IMR-90 (cell line): Measurements from ENCODE around the gene MINAR1. TPM values are rescaled to one million over a fixed set of nuclear protein-coding genes. Genes with fewer than 3 reads are reported as not detected.

Experiments
- ATAC-seq: fragments of 200-7000 bp; cut with Tn5 transposase; 2 replicates; pipeline ENCODE4 v1.9.1; 2020; ENCODE audit warnings: low read depth, mild to moderate bottlenecking, moderate library complexity
- BruUV-seq: library from RNA; stranded (reverse); fragments of 400-500 nt; replicated peaks from 2 replicates; lab custom pipeline; 2021; lab: Mats Ljungman, UMichigan
- CTCF ChIA-PET: fragments of 300-600 bp; formaldehyde crosslinking; extraction: SDS; loops from one replicate; lab custom pipeline; 2021; ENCODE audit warnings: antibody characterized with exemption; lab: Yijun Ruan, JAX
- POLR2A ChIA-PET: fragments of 300-600 bp; sonication (Branson Sonifier 250); formaldehyde crosslinking; loops from one replicate; lab custom pipeline; 2022; ENCODE audit warnings: antibody characterized with exemption; ENCODE audit not compliant: unreplicated experiment; lab: Charles Lee
- DNase-seq: peaks from one replicate; pipeline ENCODE4 v3.0.0; 2013
- H2AFZ ChIP-seq: replicated peaks from 2 replicates; pipeline ENCODE3; 2013; ENCODE audit warnings: low read length, mild to moderate bottlenecking; ENCODE audit not compliant: poor library complexity
- H2AK5ac ChIP-seq: 2 replicates; pipeline ENCODE4 v1.6.1; 2013; ENCODE audit warnings: low read depth, low read length, inconsistent platforms
- H2AK9ac ChIP-seq: replicated peaks from 2 replicates; pipeline ENCODE3; 2013; ENCODE audit warnings: mild to moderate bottlenecking, low read depth, low read length, moderate library complexity; ENCODE audit not compliant: poor library complexity
- H2BK120ac ChIP-seq: 2 replicates; pipeline ENCODE4 v1.6.1; 2013; ENCODE audit warnings: low read depth, low read length, inconsistent platforms
- H2BK15ac ChIP-seq: 3 replicates; pipeline ENCODE4 v1.6.1; 2013; ENCODE audit warnings: low read depth, low read length, inconsistent platforms
- H2BK20ac ChIP-seq: 2 replicates; pipeline ENCODE4 v1.6.1; 2013; ENCODE audit warnings: low read depth, mild to moderate bottlenecking, inconsistent platforms, low read length, moderate library complexity
- H2BK5ac ChIP-seq: 2 replicates; pipeline ENCODE4 v1.6.1; 2013; ENCODE audit warnings: mild to moderate bottlenecking, low read depth, low read length, inconsistent platforms; ENCODE audit not compliant: poor library complexity, severe bottlenecking
- H3K14ac ChIP-seq: replicated peaks from 2 replicates; pipeline ENCODE4 v1.6.1; 2013; ENCODE audit warnings: low read depth, low read length, inconsistent platforms
- H3K18ac ChIP-seq: 2 replicates; pipeline ENCODE4 v1.6.1; 2013; ENCODE audit warnings: low read depth, low read length, control low read depth
- H3K23ac ChIP-seq: 2 replicates; pipeline ENCODE4 v1.6.1; 2013; ENCODE audit warnings: low read depth, low read length, inconsistent platforms
- H3K27ac ChIP-seq: 2 replicates; pipeline ENCODE4 v1.5.1; 2013; ENCODE audit warnings: mild to moderate bottlenecking, control low read depth, low read length; ENCODE audit not compliant: insufficient read depth
- H3K27me3 ChIP-seq: 2 replicates; pipeline ENCODE4 v1.6.1; 2013; ENCODE audit warnings: low read length; ENCODE audit not compliant: control insufficient read depth, insufficient read depth
- H3K36me3 ChIP-seq: 2 replicates; pipeline ENCODE4 v1.6.1; 2013; ENCODE audit warnings: low read length, mixed read lengths; ENCODE audit not compliant: control insufficient read depth, insufficient read depth
- H3K4ac ChIP-seq: 2 replicates; pipeline ENCODE4 v1.6.1; 2013; ENCODE audit warnings: low read depth, low read length, inconsistent platforms
- H3K4me1 ChIP-seq: 2 replicates; pipeline ENCODE4 v1.6.1; 2013; ENCODE audit warnings: low read length, mixed read lengths; ENCODE audit not compliant: control insufficient read depth, insufficient read depth
- H3K4me2 ChIP-seq: 2 replicates; pipeline ENCODE4 v1.6.1; 2013; ENCODE audit warnings: low read depth, mild to moderate bottlenecking, control low read depth, low read length, moderate library complexity
- H3K4me3 ChIP-seq: 2 replicates; pipeline ENCODE4 v1.5.1; 2013; ENCODE audit warnings: low read depth, mild to moderate bottlenecking, control low read depth, low read length, moderate library complexity; ENCODE audit not compliant: insufficient read depth
- H3K56ac ChIP-seq: 2 replicates; pipeline ENCODE4 v1.6.1; 2013; ENCODE audit warnings: low read length, inconsistent platforms; ENCODE audit not compliant: insufficient read depth; ENCODE audit errors: extremely low read depth
- H3K79me1 ChIP-seq, 2 experiments: 2 replicates each; pipeline ENCODE4 v1.6.1; 2013; ENCODE audit warnings: low read length in 2 of 2, inconsistent platforms in 1 of 2, low read depth in 1 of 2
- H3K9ac ChIP-seq: 2 replicates; pipeline ENCODE4 v1.6.1; 2013; ENCODE audit warnings: low read depth, low read length, control low read depth
- H3K9me1 ChIP-seq: 2 replicates; pipeline ENCODE4 v1.6.1; 2013; ENCODE audit warnings: low read length, inconsistent platforms; ENCODE audit not compliant: insufficient read depth
- H3K9me3 ChIP-seq: 2 replicates; pipeline ENCODE4 v1.6.1; 2013; ENCODE audit warnings: low read length; ENCODE audit not compliant: control insufficient read depth, insufficient read depth
- H4K20me1 ChIP-seq: 2 replicates; pipeline ENCODE4 v1.6.1; 2013; ENCODE audit warnings: low read length, inconsistent platforms; ENCODE audit not compliant: insufficient read depth
- H4K5ac ChIP-seq: 2 replicates; pipeline ENCODE4 v1.6.1; 2013; ENCODE audit warnings: mild to moderate bottlenecking, low read depth, low read length, control low read depth
- H4K8ac ChIP-seq, 2 experiments: 2 replicates each; pipeline ENCODE4 v1.6.1; 2013; ENCODE audit warnings: low read depth in 2 of 2, low read length in 2 of 2, control low read depth in 1 of 2, inconsistent platforms in 1 of 2
- H4K91ac ChIP-seq: 2 replicates; pipeline ENCODE4 v1.6.1; 2013; ENCODE audit warnings: low read depth, low read length, inconsistent platforms; ENCODE audit not compliant: insufficient read depth
- BHLHE40 ChIP-seq: fragments of 150-350 bp; IDR thresholded peaks from 2 replicates; pipeline ENCODE4 v1.6.1; 2016; ENCODE audit warnings: mild to moderate bottlenecking, low read depth, low read length
- CEBPB ChIP-seq: IDR thresholded peaks from 2 replicates; pipeline ENCODE4 v1.6.1; 2012; ENCODE audit warnings: low read depth, low read length, improper control_type of control experiment
- CHD1 ChIP-seq: IDR thresholded peaks from 2 replicates; pipeline ENCODE4 v1.6.1; 2012; ENCODE audit warnings: low read depth, low read length, improper control_type of control experiment
- FOS ChIP-seq: fragments of 150-350 bp; IDR thresholded peaks from 2 replicates; pipeline ENCODE4 v1.6.1; 2016; ENCODE audit warnings: low read depth, low read length
- MAFK ChIP-seq: IDR thresholded peaks from 2 replicates; pipeline ENCODE4 v1.6.1; 2012; ENCODE audit warnings: low read depth, low read length, improper control_type of control experiment
- MAZ ChIP-seq: IDR thresholded peaks from 2 replicates; pipeline ENCODE4 v1.6.1; 2012; ENCODE audit warnings: low read depth, mild to moderate bottlenecking, low read length, improper control_type of control experiment, moderate library complexity, borderline replicate concordance
- MXI1 ChIP-seq: IDR thresholded peaks from 2 replicates; pipeline ENCODE4 v1.6.1; 2012; ENCODE audit warnings: low read depth, mild to moderate bottlenecking, low read length, moderate library complexity, borderline replicate concordance
- NFE2L2 ChIP-seq: fragments of 150-350 bp; IDR thresholded peaks from 2 replicates; pipeline ENCODE4 v1.6.1; 2016; ENCODE audit warnings: low read depth, mild to moderate bottlenecking, low read length
- POLR2A ChIP-seq: IDR thresholded peaks from 2 replicates; pipeline ENCODE4 v1.6.1; 2012; ENCODE audit warnings: mild to moderate bottlenecking, low read depth, low read length
- RAD21 ChIP-seq: IDR thresholded peaks from 2 replicates; pipeline ENCODE4 v1.6.1; 2012; ENCODE audit warnings: low read length, improper control_type of control experiment
- RCOR1 ChIP-seq: IDR thresholded peaks from 2 replicates; pipeline ENCODE4 v1.6.1; 2012; ENCODE audit warnings: mild to moderate bottlenecking, low read length, improper control_type of control experiment; ENCODE audit not compliant: insufficient replicate concordance
- RFX5 ChIP-seq: IDR thresholded peaks from 2 replicates; pipeline ENCODE4 v1.8.0; 2012; ENCODE audit warnings: low read depth, mild to moderate bottlenecking, low read length, moderate library complexity
- SMC3 ChIP-seq: fragments of 150-350 bp; IDR thresholded peaks from 2 replicates; pipeline ENCODE4 v1.6.1; 2016; ENCODE audit warnings: low read depth, mild to moderate bottlenecking, antibody characterized with exemption, low read length, moderate library complexity
- WGBS, 2 experiments: methylation state at CpG; one replicate each; pipeline versions ENCODE4 v1.1.5 to v1.1.7; 2013; ENCODE audit warnings: missing lambda C conversion rate in 2 of 2; ENCODE audit not compliant: insufficient read length in 1 of 2; ENCODE audit errors: extremely low coverage in 2 of 2; 5-methylcytosine and 5-hydroxymethylcytosine counted together
- dilution Hi-C: fragments of 300-500 bp; cut with HindIII; formaldehyde crosslinking; loops from one replicate; pipeline ENCODE4 v1.14.3; 2018; ENCODE audit warnings: low sequenced_read_pairs; ENCODE audit not compliant: unreplicated experiment
- in situ Hi-C: fragments of 300-500 bp; cut with MboI; formaldehyde crosslinking; loops from 3 replicates; pipeline ENCODE4 v1.14.3; 2019; ENCODE audit warnings: low sequenced_read_pairs, inconsistent platforms, mixed read lengths
- intact Hi-C: fragments of 100-400 bp; cut with micrococcal nuclease; formaldehyde crosslinking; loops from 2 replicates; pipeline ENCODE4 v1.10.0; 2022
- polyA plus RNA-seq, 3 experiments: library from polyadenylated mRNA; depleted of rRNA; stranded (reverse); fragments of >200 nt; gene quantifications; 2 replicates each; pipeline ENCODE4 v1.2.3, GENCODE V29; 2012; ENCODE audit warnings: low replicate concordance in 1 of 3
- total RNA-seq: library from RNA; depleted of rRNA; stranded (reverse); fragments of >200 nt; gene quantifications from 2 replicates; pipeline ENCODE4 v1.2.3, GENCODE V29; 2012
- TF ChIP-seq, protein P1 (sequence below): fragments of 150-350 bp; IDR thresholded peaks from 2 replicates; pipeline ENCODE4 v1.6.1; 2016; ENCODE audit warnings: low read depth, mild to moderate bottlenecking, low read length, moderate library complexity, borderline replicate concordance
- TF ChIP-seq, protein P2 (sequence below): fragments of 150-350 bp; IDR thresholded peaks from 2 replicates; pipeline ENCODE4 v1.6.1; 2017; ENCODE audit warnings: mild to moderate bottlenecking, antibody characterized with exemption, low read length, low read depth
- TF ChIP-seq, protein P3 (sequence below): conservative IDR thresholded peaks from 2 replicates; pipeline ENCODE4 v1.5.1; 2012; ENCODE audit warnings: mild to moderate bottlenecking, low read depth, low read length, improper control_type of control experiment

Gene MINAR1
- total and polyA plus RNA-seq, 2 of the 4 experiments (the other 2 are of a cell fraction) = 0.65 to 1.6 TPM

DNA sequence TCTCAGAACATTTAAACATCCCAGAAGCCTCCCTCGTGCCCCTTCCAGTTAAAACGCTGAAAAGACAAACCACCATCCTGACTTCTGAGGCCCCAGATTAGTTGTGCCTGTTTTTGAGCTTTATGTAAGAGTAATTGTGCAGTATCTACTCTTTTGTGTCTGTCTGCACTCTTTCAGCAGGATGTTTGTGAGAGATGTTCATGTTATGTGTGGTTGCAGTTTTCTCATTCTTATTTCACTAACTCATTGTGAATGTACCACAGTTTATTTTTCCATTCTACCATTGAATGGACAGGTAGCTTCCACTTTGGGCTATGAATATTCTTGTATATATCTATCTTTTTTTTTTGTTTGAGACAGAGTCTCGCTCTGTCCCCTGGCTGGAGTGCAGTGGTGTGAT lies 40.3 kb downstream of the MINAR1 start:
- no TSS peak for BruUV-seq
- H3K27ac ChIP-seq = no peak overlapping the region
- no peak overlapping the region for H3K18ac ChIP-seq
- H2BK15ac ChIP-seq = no peak overlapping the region
- no peak overlapping the region for H2BK20ac ChIP-seq
- ATAC-seq (no peak), DNase-seq (no peak)
- H3K9me1 ChIP-seq = no peaks in the 10 kb centered on the region
- H4K91ac ChIP-seq = no peak overlapping the region
- no peak overlapping the region for H2AK9ac ChIP-seq
- no peak overlapping the region for H4K5ac ChIP-seq
- intact Hi-C loops (no loop called here), in situ Hi-C loops (no loop called here), dilution Hi-C loops (no loop called here)
- H3K56ac ChIP-seq = no peak overlapping the region
- H2AFZ ChIP-seq = no peak overlapping the region
- H3K4me1 ChIP-seq = peaks cover 2% of the 10 kb centered on the region; the same call in 1 of the 2 replicates
- POLR2A ChIA-PET = no interaction called here
- no peaks in the 10 kb centered on the region for H3K9me3 ChIP-seq
- no CpG with 5 or more reads among the region's 3 CpGs for WGBS, 2 experiments
- H3K14ac ChIP-seq = no peak overlapping the region
- H4K20me1 ChIP-seq = no peaks in the 10 kb centered on the region
- no peak overlapping the region for H3K9ac ChIP-seq
- no peak overlapping the region for H3K23ac ChIP-seq
- H3K36me3 ChIP-seq = no peaks in the 10 kb centered on the region
- H3K79me1 ChIP-seq = no peaks in the 10 kb centered on the region
- H3K4ac ChIP-seq = no peak overlapping the region
- no peak overlapping the region for H4K8ac ChIP-seq
- H3K4me3 ChIP-seq = no peak overlapping the region
- CTCF ChIA-PET = interaction anchor here (0.6 to 1.0 kb wide), 2 partner anchors 80 to 91 kb away, joined by 3 to 6 read pairs; no protein-coding TSS in a partner anchor
- H2BK120ac ChIP-seq = no peak overlapping the region
- no peak overlapping the region for H2BK5ac ChIP-seq
- TF ChIP-seq CEBPB = no peak
- TF ChIP-seq RFX5 = no peak
- TF ChIP-seq, protein P1, sequence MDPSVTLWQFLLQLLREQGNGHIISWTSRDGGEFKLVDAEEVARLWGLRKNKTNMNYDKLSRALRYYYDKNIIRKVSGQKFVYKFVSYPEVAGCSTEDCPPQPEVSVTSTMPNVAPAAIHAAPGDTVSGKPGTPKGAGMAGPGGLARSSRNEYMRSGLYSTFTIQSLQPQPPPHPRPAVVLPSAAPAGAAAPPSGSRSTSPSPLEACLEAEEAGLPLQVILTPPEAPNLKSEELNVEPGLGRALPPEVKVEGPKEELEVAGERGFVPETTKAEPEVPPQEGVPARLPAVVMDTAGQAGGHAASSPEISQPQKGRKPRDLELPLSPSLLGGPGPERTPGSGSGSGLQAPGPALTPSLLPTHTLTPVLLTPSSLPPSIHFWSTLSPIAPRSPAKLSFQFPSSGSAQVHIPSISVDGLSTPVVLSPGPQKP = no peak
- TF ChIP-seq, protein P2, sequence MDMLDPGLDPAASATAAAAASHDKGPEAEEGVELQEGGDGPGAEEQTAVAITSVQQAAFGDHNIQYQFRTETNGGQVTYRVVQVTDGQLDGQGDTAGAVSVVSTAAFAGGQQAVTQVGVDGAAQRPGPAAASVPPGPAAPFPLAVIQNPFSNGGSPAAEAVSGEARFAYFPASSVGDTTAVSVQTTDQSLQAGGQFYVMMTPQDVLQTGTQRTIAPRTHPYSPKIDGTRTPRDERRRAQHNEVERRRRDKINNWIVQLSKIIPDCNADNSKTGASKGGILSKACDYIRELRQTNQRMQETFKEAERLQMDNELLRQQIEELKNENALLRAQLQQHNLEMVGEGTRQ = no peak
- TF ChIP-seq BHLHE40 = no peak
- TF ChIP-seq CHD1 = no peak
- no peak for TF ChIP-seq SMC3
- TF ChIP-seq, protein P3, sequence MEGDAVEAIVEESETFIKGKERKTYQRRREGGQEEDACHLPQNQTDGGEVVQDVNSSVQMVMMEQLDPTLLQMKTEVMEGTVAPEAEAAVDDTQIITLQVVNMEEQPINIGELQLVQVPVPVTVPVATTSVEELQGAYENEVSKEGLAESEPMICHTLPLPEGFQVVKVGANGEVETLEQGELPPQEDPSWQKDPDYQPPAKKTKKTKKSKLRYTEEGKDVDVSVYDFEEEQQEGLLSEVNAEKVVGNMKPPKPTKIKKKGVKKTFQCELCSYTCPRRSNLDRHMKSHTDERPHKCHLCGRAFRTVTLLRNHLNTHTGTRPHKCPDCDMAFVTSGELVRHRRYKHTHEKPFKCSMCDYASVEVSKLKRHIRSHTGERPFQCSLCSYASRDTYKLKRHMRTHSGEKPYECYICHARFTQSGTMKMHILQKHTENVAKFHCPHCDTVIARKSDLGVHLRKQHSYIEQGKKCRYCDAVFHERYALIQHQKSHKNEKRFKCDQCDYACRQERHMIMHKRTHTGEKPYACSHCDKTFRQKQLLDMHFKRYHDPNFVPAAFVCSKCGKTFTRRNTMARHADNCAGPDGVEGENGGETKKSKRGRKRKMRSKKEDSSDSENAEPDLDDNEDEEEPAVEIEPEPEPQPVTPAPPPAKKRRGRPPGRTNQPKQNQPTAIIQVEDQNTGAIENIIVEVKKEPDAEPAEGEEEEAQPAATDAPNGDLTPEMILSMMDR = no peak
- no peak for TF ChIP-seq MAZ
- no peak for TF ChIP-seq RAD21
- no peak for TF ChIP-seq RCOR1
- no peak for TF ChIP-seq MXI1
- TF ChIP-seq FOS = no peak
- no peak for TF ChIP-seq NFE2L2
- no peak for TF ChIP-seq MAFK
- TF ChIP-seq POLR2A = no peak
- H2AK5ac ChIP-seq = no peak overlapping the region
- no peak overlapping the region for H3K4me2 ChIP-seq
- H3K27me3 ChIP-seq = no peaks in the 10 kb centered on the region
